GM12801 (cell line): ENCODE data around the gene NANS.

Experiments used
- CTCF ChIP-seq: IDR thresholded peaks from one replicate; pipeline ENCODE4 v1.5.1; 2011; ENCODE audit warnings: control low read depth; ENCODE audit not compliant: insufficient read length; ENCODE audit errors: extremely low read depth

The NANS gene

GRCh38 chr9:98081477-98082219 is 25.1 kb downstream of the NANS start:
- TF ChIP-seq CTCF: no peak

- TF ChIP-seq CTCF: no peak
These were observed 26.5 kb downstream of the NANS start for GRCh38 chr9:98083061-98083501.

DNA sequence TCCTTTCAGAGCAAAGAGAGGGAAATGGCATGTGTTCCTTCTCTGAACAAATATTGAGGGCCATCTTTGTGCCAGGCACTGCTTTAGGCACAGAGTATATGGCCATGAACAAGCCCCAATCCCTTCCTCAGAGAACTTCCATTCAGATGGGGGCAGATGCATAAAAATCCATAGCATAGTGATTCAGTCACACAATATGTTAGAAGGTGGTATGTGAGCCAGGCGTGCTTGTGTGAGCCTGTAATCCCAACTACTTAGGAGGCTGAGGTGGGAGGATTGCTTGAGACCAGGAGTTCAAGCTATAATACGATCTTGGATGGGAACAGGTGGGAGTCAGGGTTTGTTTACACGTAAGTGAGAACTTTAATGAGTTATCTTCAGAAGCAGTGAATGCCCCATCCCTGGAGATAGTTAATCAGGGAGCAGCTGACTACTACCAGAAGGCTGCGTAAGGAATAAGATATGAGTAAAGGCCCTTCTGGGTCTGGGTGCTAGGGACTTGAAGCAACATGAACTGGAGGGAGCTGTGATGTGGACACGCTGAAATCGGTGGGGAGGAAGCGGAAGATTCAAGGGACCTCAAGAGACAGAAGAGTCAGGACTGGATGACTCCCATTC is 27.1 kb downstream of the NANS start:
- no peak for TF ChIP-seq CTCF

- TF ChIP-seq CTCF: no peak
These were observed 27.9 kb downstream of the NANS start for GRCh38 chr9:98084396-98084795.

DNA sequence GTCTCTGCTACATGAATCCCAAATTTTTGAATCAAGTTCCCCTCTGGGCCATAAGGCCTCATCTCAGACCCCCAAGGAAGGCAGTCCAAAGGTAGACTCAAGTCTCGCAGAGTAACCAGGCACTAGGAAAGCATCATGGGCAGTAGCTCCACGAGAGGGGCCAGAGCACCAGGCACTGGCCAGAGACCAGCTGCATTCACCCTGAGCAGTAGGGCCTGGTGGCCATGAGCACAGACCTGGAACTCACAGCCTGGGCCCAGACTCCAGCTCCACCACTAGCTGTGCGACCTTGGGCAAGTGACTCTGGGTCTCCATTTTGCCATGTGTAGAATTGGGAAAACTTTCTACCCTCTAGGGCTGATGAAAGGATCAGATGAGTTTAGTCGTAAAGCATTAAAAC is 28.5 kb downstream of the NANS start:
- TF ChIP-seq CTCF: no peak

DNA sequence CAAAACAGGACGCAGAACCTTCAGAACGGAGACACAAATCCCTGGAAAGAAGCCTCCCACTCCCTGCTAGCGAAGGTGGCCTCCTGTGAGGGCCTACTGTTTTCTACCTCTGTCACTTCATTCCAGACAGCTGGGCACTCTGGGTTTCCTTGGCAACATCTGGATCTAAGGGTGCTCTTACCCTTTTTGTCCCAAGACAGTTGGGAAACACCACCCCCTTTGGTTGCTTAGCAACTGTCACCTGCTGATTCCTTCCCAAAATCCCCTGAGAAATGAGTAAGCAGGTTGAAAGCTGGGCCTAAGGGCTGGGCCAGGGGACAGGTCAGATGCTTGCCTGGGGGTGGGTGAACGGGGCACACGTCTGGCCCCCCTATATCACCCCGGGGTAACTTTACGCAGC is 29.4 kb downstream of the NANS start:
- no peak for TF ChIP-seq CTCF

DNA sequence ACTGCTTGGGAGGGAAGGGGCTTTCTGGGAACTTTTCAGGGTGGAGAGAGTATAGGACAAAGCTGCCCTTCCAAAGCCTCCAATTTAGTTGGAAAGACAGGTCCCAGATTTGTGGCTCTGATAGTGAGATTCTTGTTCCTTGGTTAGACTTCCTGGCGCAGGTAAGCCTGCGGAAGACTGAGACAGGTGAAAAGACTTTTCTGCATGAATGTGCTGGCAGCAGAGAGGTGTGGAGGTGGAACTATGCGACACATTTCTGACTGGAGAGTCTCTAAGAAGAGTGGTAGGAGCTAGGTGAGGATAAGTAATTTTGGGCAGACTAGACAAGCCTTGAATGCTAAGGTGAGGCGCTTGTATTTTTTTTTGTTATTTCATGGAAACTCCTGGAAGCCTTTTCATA is 29.9 kb downstream of the NANS start:
- no peak for TF ChIP-seq CTCF
